Measurements from ENCODE around the gene TTC24. TPM values are rescaled to one million over a fixed set of nuclear protein-coding genes. Genes with fewer than 3 reads are reported as not detected.
"Not testable (repeated sequence)": the region's sequence is repeated elsewhere in the genome, so short reads cannot be mapped to it uniquely, and the experiment has no call there.

The TTC24 gene
- total RNA-seq, 2 donors from 2014 or later, result 4.5 to 6.8 TPM

DNA sequence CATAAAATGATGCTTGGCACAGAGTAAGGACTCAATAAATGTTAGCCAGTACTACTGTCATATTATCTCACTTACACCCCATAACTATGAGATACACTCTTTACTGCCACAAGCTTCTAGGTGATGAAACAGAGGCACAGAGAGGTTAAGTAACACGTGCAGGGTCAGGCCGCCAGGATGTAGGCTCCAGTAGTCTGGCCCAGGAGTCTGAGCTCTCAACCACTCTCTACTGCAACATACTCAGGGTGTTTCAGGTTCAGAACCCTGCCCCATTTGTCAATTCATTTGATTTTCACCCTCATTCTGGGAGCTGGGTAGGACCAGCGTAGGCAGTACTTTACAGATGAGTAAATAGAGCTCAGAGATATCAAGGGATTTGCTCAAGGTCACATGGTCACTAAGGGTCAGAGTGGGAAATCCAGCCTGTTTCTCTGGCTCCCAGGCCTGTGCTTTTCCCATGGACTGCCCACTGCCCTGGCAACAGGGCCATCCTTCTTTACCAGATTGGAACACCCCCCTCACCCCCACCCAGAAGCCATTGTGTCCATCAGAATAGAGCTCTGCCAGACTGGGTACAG is 28.4 kb upstream of the TTC24 start:
- DNase-seq (ENCODE audit: low spot score in 2 of 2) (no peak), ATAC-seq (no peak)
- no peaks in the 10 kb centered on the region for H3K9me3 Mint-ChIP-seq
- no peak overlapping the region for H3K27ac Mint-ChIP-seq
- H3K36me3 Mint-ChIP-seq, result peaks cover 0 to 10% of the 10 kb centered on the region in 2 donors

DNA sequence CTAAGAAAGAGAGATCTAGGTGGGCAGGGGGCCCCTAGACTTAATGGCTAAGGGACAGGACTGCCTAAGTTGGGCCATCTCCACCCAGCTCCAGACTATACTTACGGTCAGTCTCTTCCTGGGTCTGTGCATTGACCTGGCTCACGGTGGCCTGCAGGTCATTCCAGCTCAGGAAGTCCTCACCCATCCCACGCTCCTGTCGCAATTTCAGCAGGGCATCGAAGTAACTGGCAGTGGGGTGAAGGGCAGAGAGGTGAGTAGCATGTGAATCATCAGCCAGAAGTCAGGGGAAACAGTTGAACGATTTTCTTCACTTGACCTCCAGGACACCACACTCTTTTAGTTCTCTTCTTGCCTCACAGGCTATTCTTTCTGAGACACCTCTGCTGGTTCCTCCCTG is 27.7 kb upstream of the TTC24 start:
- Mint-ChIP-seq H3K9me3 (no peaks in the 10 kb centered on the region), H3K27ac (no peak overlapping the region), H3K36me3 (peaks cover 0 to 10% of the 10 kb centered on the region in 2 donors)
- DNase-seq (ENCODE audit: low spot score in 2 of 2) (no peak), ATAC-seq (peak in 1 of 2 donors; percentile 43)

DNA sequence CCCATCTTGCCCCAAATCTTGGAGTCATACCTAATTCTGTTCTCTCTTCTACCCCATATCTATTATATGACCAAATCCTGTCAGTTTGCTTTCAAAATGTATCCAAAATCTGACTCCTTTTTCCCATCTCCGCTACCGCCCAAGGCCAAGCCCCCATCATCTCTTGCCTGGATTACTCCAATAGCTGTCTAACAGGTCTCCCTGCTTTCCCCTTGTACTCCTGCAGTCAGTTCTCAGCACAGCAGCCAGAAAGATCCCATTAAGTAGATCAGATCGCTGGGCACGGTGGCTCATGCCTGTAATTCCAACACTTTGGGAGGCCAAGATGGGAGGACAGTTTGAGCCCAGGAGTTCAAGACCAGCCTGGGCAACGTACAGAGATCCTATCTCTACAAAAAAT is 27.0 kb upstream of the TTC24 start:
- no peak for ATAC-seq
- H3K36me3 Mint-ChIP-seq, result peaks cover 0 to 10% of the 10 kb centered on the region in 2 donors
- DNase-seq (ENCODE audit: low spot score in 2 of 2), result no peak
- H3K27ac Mint-ChIP-seq, result no peak overlapping the region
- no peaks in the 10 kb centered on the region for H3K9me3 Mint-ChIP-seq

DNA sequence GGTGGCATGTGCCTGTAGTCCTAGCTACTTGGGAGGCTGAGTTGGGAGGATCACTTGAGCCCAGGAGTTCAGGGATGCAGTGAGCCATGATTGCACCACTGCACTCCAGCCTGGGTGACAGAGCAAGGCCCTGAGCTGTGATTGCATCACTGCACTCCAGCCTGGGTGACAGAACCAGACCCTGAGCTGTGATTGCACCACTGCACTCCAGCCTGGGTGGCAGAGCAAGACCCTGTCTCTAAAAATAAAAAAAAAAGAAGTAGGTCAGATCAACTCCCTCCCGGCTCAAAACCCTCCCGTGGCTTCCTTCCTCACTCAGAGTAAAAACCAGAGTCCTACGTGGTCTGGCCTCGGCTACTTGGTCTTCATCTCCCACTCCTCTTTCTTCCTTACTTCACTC is 26.6 kb upstream of the TTC24 start:
- not testable (repeated sequence) for DNase-seq (ENCODE audit: low spot score in 2 of 2); ATAC-seq

DNA sequence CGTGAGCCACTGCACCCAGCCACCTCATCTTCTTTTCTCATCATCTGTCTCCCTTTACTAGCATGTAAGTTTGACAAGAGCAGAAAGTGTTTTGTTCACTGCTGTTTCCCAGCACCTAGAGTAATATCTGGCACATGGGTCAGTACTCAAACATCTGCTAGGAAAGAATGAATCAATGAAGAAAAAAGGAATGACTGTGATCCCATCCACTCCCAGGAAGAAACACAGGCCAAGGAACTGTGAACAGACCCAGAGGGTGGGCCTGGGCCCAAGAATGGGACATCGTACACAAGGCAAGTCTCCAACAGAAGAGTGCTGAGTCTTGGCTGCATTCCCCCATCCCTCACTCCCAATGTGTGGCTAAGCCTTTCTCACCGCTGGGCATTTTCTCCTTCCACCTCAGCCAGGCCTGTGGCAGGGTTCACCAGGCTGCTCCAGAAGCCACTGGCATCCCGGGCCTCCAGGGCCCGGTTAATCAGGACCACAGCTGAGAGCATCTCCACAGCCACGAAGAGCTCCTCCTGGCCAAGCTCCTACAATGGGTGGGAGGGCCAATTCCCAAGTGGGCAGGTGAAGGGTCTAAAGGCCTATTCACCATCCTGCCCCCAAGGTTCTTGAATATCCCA is 25.6 kb upstream of the TTC24 start:
- Mint-ChIP-seq H3K27ac (no peak overlapping the region), H3K36me3 (peaks cover 0 to 10% of the 10 kb centered on the region in 2 donors), H3K9me3 (no peaks in the 10 kb centered on the region)
- no peak for ATAC-seq
- DNase-seq (ENCODE audit: low spot score in 2 of 2), result no peak

More for the DNA sequence above, 26.6 kb upstream of the TTC24 start:
- peaks cover 0 to 10% of the 10 kb centered on the region in 2 donors for H3K36me3 Mint-ChIP-seq
- H3K27ac Mint-ChIP-seq, H3K9me3 Mint-ChIP-seq: not testable (repeated sequence)

DNA sequence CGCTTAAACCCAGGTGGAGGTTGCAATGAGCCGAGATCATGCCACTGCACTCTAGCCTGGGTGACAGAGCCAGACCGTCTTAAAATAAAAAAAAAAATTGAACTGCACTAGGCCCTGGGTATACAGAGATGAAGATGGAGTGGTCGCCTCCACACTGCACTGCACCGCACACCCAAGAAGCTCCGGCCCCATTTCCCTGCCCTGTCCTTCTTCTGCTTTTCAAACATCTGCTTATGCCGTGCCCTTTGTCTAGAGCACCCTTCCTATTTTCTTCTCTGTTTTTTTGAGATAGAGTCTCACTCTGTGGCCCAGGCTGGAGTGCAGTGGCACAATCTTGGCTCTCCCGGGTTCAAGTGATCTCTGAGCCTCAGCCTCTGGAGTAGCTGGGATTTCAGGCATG is 24.6 kb upstream of the TTC24 start:
- no peak overlapping the region for H3K27ac Mint-ChIP-seq
- DNase-seq (ENCODE audit: low spot score in 2 of 2) (no peak), ATAC-seq (no peak)
- H3K36me3 Mint-ChIP-seq, result peaks cover 0 to 10% of the 10 kb centered on the region in 2 donors
- H3K9me3 Mint-ChIP-seq, result no peaks in the 10 kb centered on the region

DNA sequence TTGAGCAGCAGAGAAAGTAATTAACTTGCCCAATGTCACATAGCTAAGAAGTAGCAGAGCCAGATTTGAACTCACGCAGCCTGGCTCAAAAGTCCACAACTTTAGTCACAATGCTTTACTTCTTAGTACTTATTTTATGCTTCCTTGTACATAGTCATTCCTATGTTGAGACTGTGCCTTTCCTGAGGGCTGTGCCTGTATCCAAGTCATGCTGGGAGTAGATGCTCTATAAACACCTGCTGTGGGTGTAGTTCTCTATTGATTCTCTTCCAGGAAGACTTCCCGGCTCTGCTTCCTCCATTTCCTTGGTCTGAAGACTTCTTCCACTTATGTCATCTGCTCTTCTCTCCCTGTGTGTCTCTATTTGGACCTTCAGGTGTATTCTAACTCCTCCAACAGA is 23.8 kb upstream of the TTC24 start:
- peaks cover 0 to 10% of the 10 kb centered on the region in 2 donors for H3K36me3 Mint-ChIP-seq
- no peaks in the 10 kb centered on the region for H3K9me3 Mint-ChIP-seq
- ATAC-seq (no peak), DNase-seq (ENCODE audit: low spot score in 2 of 2) (no peak)
- H3K27ac Mint-ChIP-seq, result no peak overlapping the region

DNA sequence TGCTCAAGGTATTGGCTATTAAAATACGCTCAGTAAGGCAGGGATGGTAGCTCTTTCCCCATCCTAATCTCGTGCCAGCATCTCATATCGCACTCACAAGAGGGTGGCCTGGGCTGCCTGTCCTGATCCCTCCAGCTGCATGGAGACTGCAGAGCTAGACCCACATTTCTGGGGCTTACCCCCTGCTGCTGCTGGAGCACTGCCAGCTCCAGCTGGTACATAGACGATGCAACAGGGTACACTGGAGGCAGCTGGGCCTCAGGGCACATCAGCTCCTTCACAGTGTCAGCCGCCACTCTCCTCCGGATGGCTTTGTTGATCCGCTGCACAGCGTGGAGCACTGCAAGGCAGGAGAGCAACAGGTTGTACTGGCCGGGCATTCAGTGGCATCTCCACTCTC is 23.2 kb upstream of the TTC24 start:
- ATAC-seq (no peak), DNase-seq (ENCODE audit: low spot score in 2 of 2) (no peak)
- H3K36me3 Mint-ChIP-seq, result peaks cover 0 to 10% of the 10 kb centered on the region in 2 donors
- no peaks in the 10 kb centered on the region for H3K9me3 Mint-ChIP-seq
- H3K27ac Mint-ChIP-seq, result no peak overlapping the region

DNA sequence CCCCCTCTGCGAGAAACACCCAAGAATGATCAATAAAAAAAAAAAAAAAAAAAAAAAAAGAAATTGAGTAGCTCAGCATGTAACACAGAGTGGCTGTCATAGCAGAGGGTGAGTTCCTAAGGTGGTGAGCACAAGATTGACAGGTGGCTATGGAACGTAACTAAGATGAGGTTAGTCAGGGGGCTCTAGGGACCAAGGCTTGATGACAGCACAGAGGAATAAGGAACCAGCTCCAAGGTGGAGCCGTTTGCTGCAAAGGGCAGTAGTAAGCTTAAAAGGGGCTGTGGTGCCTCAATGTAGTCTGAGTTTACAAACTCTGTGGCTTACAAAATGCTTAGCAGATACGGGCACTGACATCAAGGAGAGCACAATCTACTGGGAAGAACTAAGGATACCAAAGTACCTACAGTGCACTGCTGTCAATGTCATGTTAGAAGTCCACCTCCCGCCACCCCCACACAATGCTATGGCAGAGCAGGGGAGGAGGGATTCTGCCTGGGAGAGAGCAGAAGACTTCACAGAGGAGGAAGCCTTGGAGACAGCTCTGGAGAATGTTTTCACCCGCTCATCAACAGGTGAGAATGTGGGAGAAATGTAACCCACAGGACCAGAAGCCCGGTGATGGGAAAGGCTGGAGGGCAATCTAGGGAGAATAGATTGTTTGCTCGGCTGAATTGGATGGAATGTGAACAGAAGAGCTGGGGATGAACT is 20.3 kb upstream of the TTC24 start:
- Mint-ChIP-seq H3K27ac (peak overlapping the region; percentile 10 to 13), H3K36me3 (peaks cover 0 to 12% of the 10 kb centered on the region in 2 donors), H3K9me3 (no peaks in the 10 kb centered on the region)
- no peak for ATAC-seq
- DNase-seq (ENCODE audit: low spot score in 2 of 2), result no peak

DNA sequence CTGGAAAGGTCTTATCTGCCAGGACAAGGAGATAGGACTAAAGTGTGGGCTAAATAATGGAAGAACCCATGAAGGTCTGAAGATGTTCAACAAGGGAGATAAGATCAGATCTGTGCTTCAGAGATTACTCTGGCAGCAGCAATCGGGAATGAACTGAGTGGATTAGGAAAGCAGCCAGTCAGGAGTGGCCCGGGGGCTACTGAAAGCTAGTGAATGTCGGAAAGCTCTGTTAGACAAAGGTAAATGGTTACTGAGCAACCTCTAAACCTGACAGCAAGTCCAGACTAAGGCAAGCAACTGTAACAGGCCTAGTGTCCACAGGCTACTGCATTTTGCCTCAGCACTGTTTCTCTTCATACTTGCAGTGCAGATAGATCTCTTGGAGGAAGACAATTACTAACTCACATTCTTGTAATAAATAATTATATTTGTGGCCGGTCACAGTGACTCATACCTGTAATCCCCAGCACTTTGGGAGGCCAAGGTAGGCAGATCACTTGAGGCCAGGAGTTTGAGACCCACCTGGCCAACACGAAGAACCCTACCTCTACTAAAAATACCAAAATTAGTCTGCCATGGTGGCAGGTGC is 19.6 kb upstream of the TTC24 start:
- H3K9me3 Mint-ChIP-seq, result no peaks in the 10 kb centered on the region
- peak overlapping the region; percentile 10 to 13 for H3K27ac Mint-ChIP-seq
- no peak for ATAC-seq
- DNase-seq (ENCODE audit: low spot score in 2 of 2), result no peak
- H3K36me3 Mint-ChIP-seq, result peaks cover 0 to 11% of the 10 kb centered on the region in 2 donors

DNA sequence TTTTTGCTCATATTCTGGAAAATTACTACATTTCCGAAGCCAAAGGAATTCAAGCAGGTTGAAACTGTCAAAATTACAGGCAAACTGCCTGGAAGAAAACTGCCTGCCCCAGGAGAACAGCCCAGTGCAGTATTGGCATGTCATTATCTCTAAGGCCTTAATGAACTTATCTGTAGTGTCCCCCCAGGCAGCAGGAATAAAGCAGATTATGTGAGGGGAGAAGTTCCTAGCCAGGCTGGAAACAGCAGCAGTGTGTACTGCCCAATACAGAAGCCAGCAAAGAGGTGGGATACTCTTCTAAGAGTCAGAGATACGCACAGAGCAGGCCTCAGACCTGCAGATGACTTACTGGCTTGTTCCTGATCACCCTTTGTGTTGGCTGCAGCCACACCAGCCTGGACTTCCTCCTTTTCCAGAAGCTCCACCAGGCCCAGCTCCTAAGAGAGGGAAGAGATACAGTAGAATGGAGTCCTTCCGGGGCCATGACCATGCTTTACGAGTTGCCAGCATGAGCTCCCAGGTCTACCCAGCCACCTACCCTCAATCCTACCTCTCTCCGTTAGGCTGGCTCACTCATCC is 18.8 kb upstream of the TTC24 start:
- H3K27ac Mint-ChIP-seq, result no peak overlapping the region
- no peaks in the 10 kb centered on the region for H3K9me3 Mint-ChIP-seq
- DNase-seq (ENCODE audit: low spot score in 2 of 2) (no peak), ATAC-seq (no peak)
- peaks cover 0 to 11% of the 10 kb centered on the region in 2 donors for H3K36me3 Mint-ChIP-seq

DNA sequence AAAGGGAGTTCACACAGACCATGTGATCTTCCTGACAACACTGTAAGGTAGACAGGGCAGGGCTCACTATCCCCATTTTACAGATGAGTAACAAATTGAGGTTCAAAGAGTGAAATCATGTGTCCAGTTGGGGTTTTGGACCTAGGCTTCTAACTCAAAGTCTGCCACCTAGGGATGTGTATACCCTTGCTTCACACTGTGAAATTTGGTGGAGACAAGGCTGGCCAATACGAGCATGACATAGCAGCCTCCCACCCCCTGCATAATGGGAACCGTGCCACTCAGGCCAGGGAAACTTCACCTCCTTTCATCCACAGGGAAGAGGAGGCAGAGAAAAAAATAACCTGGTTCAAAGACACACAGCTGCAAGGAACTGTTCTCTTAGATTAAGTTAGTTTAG is 14.0 kb upstream of the TTC24 start:
- H3K9me3 Mint-ChIP-seq, result no peaks in the 10 kb centered on the region
- ATAC-seq (peak in 1 of 2 donors; percentile 45), DNase-seq (ENCODE audit: low spot score in 2 of 2) (no peak)
- peaks cover 0 to 11% of the 10 kb centered on the region in 2 donors for H3K36me3 Mint-ChIP-seq
- H3K27ac Mint-ChIP-seq, result no peak overlapping the region

DNA sequence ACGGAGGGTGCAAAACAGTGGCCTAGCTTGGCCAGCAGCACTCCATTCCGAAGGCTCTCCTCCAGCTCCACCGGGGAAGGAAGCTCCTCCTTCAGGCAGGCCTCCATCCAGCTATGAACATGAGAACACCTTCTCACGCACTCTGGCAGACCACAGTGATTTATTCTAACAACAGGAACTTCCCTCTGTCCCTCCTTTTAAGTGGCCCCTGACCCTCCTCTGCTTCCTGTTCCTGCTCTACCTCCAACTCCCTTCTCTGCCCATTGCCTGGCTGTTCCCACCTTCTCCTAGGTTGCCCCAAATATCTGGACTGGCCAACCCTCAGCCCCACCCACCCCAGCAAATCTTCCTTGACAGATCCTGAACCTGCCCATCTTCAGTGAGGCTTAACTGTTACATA is 13.1 kb upstream of the TTC24 start:
- peaks cover 0 to 11% of the 10 kb centered on the region in 2 donors for H3K36me3 Mint-ChIP-seq
- H3K9me3 Mint-ChIP-seq, result no peaks in the 10 kb centered on the region
- ATAC-seq (no peak), DNase-seq (ENCODE audit: low spot score in 2 of 2) (no peak)
- no peak overlapping the region for H3K27ac Mint-ChIP-seq

DNA sequence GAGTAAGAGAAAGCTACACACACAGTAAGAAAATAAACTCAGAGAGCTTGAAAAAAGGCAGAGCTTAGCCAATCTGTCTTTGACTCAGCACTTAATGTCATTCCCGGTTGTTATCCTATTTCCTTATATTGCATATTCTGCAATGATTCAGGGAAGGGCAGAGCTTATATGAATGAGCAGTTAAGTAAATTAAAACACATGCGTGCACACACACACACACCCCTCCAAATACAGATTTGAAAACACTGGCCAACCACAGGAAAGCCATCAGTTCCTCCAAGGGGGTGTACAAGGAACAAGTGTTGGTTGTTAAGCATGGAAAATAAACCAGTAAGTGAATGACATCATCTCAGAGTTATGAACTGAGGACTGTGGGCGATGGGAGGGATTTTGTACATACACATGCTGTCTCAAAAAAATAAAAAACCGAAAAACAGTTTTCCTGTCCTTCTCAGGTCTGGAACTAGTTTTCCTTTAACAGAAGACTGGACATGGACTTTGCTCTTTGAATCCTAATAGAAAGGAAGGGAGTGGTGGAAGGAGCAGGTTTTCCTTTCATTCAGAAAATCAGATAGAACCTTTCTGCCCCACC is 8.2 kb upstream of the TTC24 start:
- ATAC-seq (peak; percentile 32 to 42), DNase-seq (ENCODE audit: low spot score in 2 of 2) (no peak)
- H3K36me3 Mint-ChIP-seq, result peaks cover 12 to 16% of the 10 kb centered on the region in 2 donors
- no peak overlapping the region for H3K27ac Mint-ChIP-seq
- no peaks in the 10 kb centered on the region for H3K9me3 Mint-ChIP-seq

DNA sequence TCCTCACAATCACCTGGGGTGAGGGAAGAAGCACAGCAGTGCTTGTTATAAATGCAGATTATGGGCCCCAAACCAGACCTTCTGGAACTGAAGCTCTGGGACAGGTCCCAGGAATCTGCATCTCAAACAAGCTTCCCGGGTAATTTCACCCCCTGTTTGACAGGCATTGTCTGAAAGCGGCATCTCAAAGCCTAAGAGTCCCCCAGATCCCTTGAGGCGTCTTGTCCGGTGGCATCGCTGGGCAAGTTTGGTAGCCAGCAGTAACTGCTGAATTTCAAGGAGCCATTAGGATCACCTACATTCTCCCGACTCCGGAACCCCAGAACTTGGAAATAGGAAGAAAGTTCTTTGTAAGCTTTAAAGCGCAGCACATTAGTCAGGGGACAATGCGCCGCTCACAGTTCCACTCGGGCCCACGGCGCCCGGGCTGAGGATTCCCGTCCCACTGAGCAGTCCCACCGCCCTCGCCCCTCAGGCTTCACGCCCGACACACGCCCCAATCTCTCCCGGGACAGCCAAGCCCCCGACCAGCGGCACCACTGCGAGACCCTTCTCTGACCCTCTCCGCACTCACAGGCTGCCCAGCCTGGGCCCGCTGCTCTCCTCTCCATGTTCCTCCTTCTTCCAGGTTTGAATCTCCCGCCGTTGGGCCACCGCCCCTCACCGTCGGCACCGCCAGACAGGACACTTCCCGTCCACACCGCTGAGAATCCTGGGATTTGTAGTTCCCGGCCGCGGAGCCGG is 7.4 kb upstream of the TTC24 start, which contains the start of gene IQGAP3:
IQGAP3 (minus strand) TSS at position 647 of the 744 bp plus-strand sequence; CDS start at position 611, 36 bp downstream.
- peak; percentile 80 to 95 for ATAC-seq
- DNase-seq (ENCODE audit: low spot score in 2 of 2), result peak in 1 of 2 donors; percentile 76
- Mint-ChIP-seq H3K36me3 (peaks cover 12 to 16% of the 10 kb centered on the region in 2 donors), H3K9me3 (no peaks in the 10 kb centered on the region), H3K27ac (peak within 1 kb of the TSS; percentile 73 to 83)

DNA sequence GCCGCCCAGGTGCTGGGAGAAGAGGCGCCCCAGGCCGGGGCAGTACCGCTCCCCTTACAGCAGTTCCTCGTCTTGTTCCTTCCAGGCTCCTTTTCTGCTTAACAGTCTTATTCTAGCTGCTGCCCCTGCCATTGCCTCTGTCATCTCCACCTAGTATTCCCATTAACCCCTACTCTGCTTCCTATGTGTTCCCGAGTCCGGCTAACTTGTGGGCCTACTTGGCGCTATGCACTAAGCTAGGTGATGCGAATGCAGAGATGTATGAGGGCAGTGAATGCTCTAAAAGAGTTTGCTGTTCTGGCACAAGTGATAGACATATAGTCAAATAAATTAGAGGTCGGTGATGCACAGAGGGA is 6.9 kb upstream of the TTC24 start:
- DNase-seq (ENCODE audit: low spot score in 2 of 2) (no peak), ATAC-seq (peak in 1 of 2 donors; percentile 10)
- Mint-ChIP-seq H3K9me3 (no peaks in the 10 kb centered on the region), H3K27ac (peak overlapping the region; percentile 73 to 83), H3K36me3 (peaks cover 12 to 16% of the 10 kb centered on the region in 2 donors)

Data from activated naive CD4-positive, alpha-beta T cell treated with anti-CD3 and anti-CD28 coated beads, Interleukin-2, amount 50 U/mL, for 72 hours (primary cell).